ENCODE data around the gene AGAP3. TPM values are rescaled to one million over a fixed set of nuclear protein-coding genes. Genes with fewer than 3 reads are reported as not detected.
A peak's percentile ranks its signal among the peaks of the same experiment; 100 is the strongest.

Gene AGAP3
- total RNA-seq, 1 experiment from 2014 or later: 103 TPM

DNA sequence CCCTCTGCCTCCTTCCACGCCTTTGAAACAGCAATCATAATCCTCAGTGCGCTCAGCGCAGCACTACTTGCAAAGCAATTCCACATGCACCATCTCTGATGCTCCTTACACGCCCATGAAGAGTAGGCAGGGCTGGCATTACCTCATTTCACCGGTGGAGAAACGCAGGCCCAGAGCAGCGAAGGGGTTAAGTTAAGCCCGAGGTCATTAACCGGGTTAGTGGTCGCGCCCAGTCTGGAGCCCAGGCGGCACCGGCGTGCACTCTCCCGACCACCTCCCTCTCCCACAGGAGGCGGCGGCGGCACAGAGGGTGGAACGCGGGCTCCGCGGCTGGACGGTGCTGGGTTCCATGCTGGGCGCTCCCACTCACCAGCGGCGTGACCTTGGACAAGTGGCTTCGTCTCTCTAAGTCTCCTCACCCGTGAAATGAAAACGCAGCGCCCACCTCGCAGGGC, 6.2 kb upstream of the AGAP3 start:
- in situ Hi-C loops (cut with HindIII; ENCODE audit: low pct_unique_long_range_greater_than_20kb, low sequenced_read_pairs) (no loop called here), intact Hi-C loops (cut with micrococcal nuclease; ENCODE audit: unreplicated experiment) (no loop called here)
- no peaks in the 10 kb centered on the region for H3K9me3 ChIP-seq (ENCODE audit: control insufficient read depth, insufficient read depth, low read depth, low read length)
- H3K27me3 ChIP-seq (ENCODE audit: control insufficient read depth, insufficient read depth, low read length): no peaks in the 10 kb centered on the region
- peak overlapping the region; percentile 74 to 93 for H3K4me3 ChIP-seq (ENCODE audit: low read depth in 2 of 2, low read length in 2 of 2)
- no peak for DNase-seq (ENCODE audit: low read depth, low spot score)
- TF ChIP-seq POLR2AphosphoS5 (IDR thresholded peaks at IDR 0.05; ENCODE audit: low read depth, low read length) (no peak), TCF7L2 (IDR thresholded peaks at IDR 0.05; ENCODE audit: low read depth, low read length) (no peak), SIN3A (IDR thresholded peaks at IDR 0.05; ENCODE audit: borderline replicate concordance, insufficient read depth, low read depth, low read length) (no peak)
- TF ChIP-seq, protein P1, sequence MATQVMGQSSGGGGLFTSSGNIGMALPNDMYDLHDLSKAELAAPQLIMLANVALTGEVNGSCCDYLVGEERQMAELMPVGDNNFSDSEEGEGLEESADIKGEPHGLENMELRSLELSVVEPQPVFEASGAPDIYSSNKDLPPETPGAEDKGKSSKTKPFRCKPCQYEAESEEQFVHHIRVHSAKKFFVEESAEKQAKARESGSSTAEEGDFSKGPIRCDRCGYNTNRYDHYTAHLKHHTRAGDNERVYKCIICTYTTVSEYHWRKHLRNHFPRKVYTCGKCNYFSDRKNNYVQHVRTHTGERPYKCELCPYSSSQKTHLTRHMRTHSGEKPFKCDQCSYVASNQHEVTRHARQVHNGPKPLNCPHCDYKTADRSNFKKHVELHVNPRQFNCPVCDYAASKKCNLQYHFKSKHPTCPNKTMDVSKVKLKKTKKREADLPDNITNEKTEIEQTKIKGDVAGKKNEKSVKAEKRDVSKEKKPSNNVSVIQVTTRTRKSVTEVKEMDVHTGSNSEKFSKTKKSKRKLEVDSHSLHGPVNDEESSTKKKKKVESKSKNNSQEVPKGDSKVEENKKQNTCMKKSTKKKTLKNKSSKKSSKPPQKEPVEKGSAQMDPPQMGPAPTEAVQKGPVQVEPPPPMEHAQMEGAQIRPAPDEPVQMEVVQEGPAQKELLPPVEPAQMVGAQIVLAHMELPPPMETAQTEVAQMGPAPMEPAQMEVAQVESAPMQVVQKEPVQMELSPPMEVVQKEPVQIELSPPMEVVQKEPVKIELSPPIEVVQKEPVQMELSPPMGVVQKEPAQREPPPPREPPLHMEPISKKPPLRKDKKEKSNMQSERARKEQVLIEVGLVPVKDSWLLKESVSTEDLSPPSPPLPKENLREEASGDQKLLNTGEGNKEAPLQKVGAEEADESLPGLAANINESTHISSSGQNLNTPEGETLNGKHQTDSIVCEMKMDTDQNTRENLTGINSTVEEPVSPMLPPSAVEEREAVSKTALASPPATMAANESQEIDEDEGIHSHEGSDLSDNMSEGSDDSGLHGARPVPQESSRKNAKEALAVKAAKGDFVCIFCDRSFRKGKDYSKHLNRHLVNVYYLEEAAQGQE (IDR thresholded peaks at IDR 0.05; ENCODE audit: insufficient read depth in 1 of 2, low read depth in 2 of 2, low read length in 1 of 2): no peak
- TF ChIP-seq, protein P2, sequence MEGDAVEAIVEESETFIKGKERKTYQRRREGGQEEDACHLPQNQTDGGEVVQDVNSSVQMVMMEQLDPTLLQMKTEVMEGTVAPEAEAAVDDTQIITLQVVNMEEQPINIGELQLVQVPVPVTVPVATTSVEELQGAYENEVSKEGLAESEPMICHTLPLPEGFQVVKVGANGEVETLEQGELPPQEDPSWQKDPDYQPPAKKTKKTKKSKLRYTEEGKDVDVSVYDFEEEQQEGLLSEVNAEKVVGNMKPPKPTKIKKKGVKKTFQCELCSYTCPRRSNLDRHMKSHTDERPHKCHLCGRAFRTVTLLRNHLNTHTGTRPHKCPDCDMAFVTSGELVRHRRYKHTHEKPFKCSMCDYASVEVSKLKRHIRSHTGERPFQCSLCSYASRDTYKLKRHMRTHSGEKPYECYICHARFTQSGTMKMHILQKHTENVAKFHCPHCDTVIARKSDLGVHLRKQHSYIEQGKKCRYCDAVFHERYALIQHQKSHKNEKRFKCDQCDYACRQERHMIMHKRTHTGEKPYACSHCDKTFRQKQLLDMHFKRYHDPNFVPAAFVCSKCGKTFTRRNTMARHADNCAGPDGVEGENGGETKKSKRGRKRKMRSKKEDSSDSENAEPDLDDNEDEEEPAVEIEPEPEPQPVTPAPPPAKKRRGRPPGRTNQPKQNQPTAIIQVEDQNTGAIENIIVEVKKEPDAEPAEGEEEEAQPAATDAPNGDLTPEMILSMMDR (IDR thresholded peaks at IDR 0.05): no peak
- peaks cover 54% of the 10 kb centered on the region for H3K4me1 ChIP-seq (ENCODE audit: control insufficient read depth, insufficient read depth, low read length)
- ChIA-PET CTCF (no interaction called here), POLR2A (interaction anchor here (1.0 kb wide), 1 partner anchor 10 kb away, joined by 4 read pairs; no protein-coding TSS in a partner anchor)
- H3K36me3 ChIP-seq (ENCODE audit: control insufficient read depth, insufficient read depth, low read length): no peaks in the 10 kb centered on the region
- peak overlapping the region; percentile 91 for H3K27ac ChIP-seq (ENCODE audit: low read length)
- BruUV-seq (replicated peaks): TSS peak; percentile 71
- no peak for ATAC-seq

DNA sequence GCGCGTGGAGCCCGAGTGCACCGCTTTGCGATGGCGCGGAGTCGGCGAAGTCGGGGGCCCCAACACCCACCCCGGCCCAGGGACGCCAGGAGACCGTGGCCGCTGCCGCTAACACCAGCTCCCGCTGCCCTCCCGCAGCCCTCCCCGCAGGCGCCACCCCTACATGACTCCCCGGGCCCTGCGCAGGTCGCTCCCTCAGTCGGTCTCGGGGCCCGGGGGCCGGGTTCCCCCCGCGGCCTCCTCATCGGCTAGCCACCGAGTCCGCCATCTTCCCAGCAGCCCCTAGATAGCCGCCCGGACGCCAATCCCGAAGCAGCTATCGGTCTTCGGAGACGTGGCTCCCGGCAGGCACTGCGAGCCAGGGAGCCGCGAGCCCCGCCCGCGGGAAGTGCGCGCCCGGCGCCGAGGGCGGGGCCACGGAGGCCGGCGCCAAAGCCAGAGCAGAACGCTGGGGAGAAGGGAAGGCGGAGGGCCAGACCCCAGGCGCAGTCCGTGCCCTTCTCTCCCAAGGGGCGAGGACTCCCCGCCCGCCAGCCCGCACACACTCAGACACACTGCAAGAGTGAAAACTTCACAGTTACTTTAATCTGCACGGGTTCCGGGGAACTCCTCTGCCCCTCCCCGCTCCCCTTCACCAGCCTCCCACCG, 5.6 kb upstream of the AGAP3 start, which contains the start of gene FASTK:
Gene FASTK, minus strand, starts transcription at position 288 of the 648 bp plus-strand sequence. Its CDS starts 43 bp downstream, at position 245.
- no peaks in the 10 kb centered on the region for H3K27me3 ChIP-seq (ENCODE audit: control insufficient read depth, insufficient read depth, low read length)
- CTCF ChIA-PET: interaction anchor here (0.9 kb wide), 1 partner anchor 71 kb away, joined by 3 read pairs; no protein-coding TSS in a partner anchor
- H3K4me3 ChIP-seq (ENCODE audit: low read depth in 2 of 2, low read length in 2 of 2): peak within 1 kb of the TSS; percentile 74 to 93
- H3K27ac ChIP-seq (ENCODE audit: low read length): peak within 1 kb of the TSS; percentile 91
- peak; percentile 62 for ATAC-seq
- H3K9me3 ChIP-seq (ENCODE audit: control insufficient read depth, insufficient read depth, low read depth, low read length): no peaks in the 10 kb centered on the region
- TF ChIP-seq, protein P1 (IDR thresholded peaks at IDR 0.05; ENCODE audit: insufficient read depth in 1 of 2, low read depth in 2 of 2, low read length in 1 of 2): no peak
- TF ChIP-seq, protein P2 (IDR thresholded peaks at IDR 0.05): no peak
- peak; percentile 91 for TF ChIP-seq POLR2AphosphoS5 (IDR thresholded peaks at IDR 0.05; ENCODE audit: low read depth, low read length)
- H3K4me1 ChIP-seq (ENCODE audit: control insufficient read depth, insufficient read depth, low read length): peaks cover 54% of the 10 kb centered on the region
- no peaks in the 10 kb centered on the region for H3K36me3 ChIP-seq (ENCODE audit: control insufficient read depth, insufficient read depth, low read length)
- in situ Hi-C loops (cut with HindIII; ENCODE audit: low pct_unique_long_range_greater_than_20kb, low sequenced_read_pairs): no loop called here
- no peak for DNase-seq (ENCODE audit: low read depth, low spot score)
- BruUV-seq (replicated peaks): no TSS peak
- intact Hi-C loops (cut with micrococcal nuclease; ENCODE audit: unreplicated experiment): no loop called here
- POLR2A ChIA-PET: interaction anchor here (1.0 kb wide), 1 partner anchor 10 kb away, joined by 4 read pairs; no protein-coding TSS in a partner anchor

Measured in Panc1 (cell line).